IPS-18c (cell line): ENCODE results near the gene AKAP7.

Experiments used
- H3K4me3 ChIP-seq: 2 replicates; pipeline ENCODE4 v1.7.0; 2013; ENCODE audit warnings: low read depth, mild to moderate bottlenecking, low read length, moderate library complexity; ENCODE audit not compliant: insufficient read depth
- H3K9me3 ChIP-seq: one replicate; pipeline ENCODE4 v1.6.1; 2013; ENCODE audit warnings: mild to moderate bottlenecking, low read length, moderate library complexity; ENCODE audit not compliant: control insufficient read depth, insufficient read depth

The AKAP7 gene

DNA sequence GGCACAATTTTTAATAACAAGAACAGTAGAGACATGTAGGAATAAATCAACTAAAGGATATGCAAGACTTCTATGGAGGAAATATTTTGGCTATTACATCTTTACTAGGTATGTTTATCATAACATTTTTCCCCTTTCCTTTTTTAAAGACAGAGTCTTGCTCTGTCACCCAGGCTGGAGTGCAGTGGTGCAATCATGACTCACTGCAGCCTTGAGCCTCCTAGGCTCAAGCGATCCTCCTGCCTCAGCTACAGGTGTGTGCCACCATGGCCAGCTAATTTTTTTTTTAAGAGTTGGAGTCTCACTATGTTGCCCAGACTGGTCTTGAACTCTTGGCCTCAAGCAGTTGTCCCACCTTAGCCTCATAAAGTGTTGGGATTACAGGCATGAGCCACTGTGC is 37.0 kb downstream of the AKAP7 start:
- no peak overlapping the region for H3K4me3 ChIP-seq
- no peaks in the 10 kb centered on the region for H3K9me3 ChIP-seq

DNA sequence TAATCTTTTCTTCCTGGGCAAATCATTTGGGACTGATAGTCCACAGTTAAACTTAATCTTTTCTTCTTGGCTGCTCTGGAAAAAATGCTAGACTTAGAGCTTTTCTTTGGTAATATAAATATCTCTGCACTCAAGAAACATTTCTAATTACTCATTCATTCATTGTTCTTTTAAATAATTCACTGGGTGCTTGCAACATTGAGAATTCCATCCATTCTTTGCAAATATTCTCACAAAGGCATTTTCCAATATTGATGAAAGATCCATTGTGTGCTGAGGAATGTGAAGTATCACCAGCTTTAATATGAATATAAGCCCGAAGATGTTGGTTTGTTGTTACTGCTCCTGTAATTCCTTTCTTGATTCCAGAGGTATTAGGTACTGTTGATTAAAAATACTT is 38.4 kb downstream of the AKAP7 start:
- Histone ChIP-seq H3K4me3 (no peak overlapping the region), H3K9me3 (no peaks in the 10 kb centered on the region)

GRCh38 chr6:131175564-131175963 is 40.3 kb downstream of the AKAP7 start:
- no peaks in the 10 kb centered on the region for H3K9me3 ChIP-seq
- no peak overlapping the region for H3K4me3 ChIP-seq

GRCh38 chr6:131177996-131178395 is 42.7 kb downstream of the AKAP7 start:
- H3K4me3 ChIP-seq: no peak overlapping the region
- no peaks in the 10 kb centered on the region for H3K9me3 ChIP-seq

DNA sequence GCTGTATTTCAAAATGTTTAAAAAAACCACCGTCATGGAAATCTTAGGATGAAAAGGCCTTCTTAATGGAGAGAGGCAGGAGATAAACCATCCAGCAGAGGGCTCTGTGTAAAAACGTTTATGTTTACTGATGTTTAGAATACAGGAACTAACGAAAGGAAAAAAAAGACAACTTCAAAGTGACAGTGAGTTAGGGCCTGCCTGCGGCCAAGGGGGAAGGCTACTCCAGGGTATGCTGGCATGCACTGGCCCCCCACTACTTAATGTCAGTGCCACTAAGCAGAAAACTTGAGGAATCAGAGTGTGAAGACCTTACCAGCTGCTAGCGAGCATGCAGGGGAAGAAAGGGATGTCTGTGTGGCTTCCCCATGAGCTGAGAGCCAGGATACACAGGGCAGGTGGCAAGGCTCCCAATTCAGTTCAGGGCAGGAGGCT is 47.7 kb downstream of the AKAP7 start:
- H3K9me3 ChIP-seq: no peaks in the 10 kb centered on the region
- H3K4me3 ChIP-seq: no peak overlapping the region

- H3K4me3 ChIP-seq: no peak overlapping the region
- no peaks in the 10 kb centered on the region for H3K9me3 ChIP-seq
Observed at GRCh38 chr6:131183427-131184095, 48.3 kb downstream of the AKAP7 start.

DNA sequence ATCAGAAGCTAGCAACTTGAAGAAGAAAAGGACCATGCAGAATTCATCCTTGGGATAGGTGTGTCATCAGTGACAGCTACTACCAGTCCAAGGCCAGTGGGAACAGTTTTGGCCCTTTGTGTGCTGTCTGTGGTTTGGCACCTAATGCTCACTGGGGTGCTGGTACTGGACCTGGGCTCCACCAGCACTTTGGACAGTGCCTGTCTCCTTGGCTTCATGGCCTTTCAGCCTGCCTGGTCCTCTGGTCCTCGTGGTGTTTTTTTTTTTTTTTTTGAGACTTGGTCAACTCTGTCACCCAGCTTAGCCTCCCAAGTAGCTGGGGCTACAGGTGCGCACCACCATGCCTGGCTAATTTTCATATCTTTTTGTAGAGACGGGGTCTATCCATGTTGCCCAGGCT is 56.3 kb downstream of the AKAP7 start:
- no peak overlapping the region for H3K4me3 ChIP-seq
- H3K9me3 ChIP-seq: no peaks in the 10 kb centered on the region

DNA sequence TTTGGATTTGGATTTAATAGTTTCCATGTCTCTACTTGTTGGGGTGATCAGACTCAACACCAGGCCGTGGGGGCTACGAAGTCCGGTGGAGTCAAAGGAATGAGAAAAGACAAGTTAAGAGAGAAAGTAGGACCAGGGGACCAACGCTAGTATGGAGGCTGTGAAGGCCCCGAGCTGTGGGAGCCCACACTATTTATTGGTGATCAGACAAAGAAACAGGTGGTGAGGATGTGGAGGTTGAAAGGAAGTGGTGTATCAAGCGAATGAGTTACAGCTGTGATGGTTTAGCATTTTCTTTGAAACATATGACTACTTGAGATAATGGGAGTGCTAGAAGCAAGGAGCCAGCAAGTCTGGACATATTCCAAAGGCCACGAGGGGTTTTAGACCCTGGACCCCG is 62.4 kb downstream of the AKAP7 start:
- Histone ChIP-seq H3K9me3 (no peaks in the 10 kb centered on the region), H3K4me3 (no peak overlapping the region)

GRCh38 chr6:131199568-131200272 is 64.5 kb downstream of the AKAP7 start:
- Histone ChIP-seq H3K9me3 (no peaks in the 10 kb centered on the region), H3K4me3 (no peak overlapping the region)

GRCh38 chr6:131205481-131206244 is 70.4 kb downstream of the AKAP7 start:
- no peaks in the 10 kb centered on the region for H3K9me3 ChIP-seq
- H3K4me3 ChIP-seq: no peak overlapping the region

- Histone ChIP-seq H3K4me3 (no peak overlapping the region), H3K9me3 (no peaks in the 10 kb centered on the region)
Observed at GRCh38 chr6:131206463-131207251, 71.4 kb downstream of the AKAP7 start.

DNA sequence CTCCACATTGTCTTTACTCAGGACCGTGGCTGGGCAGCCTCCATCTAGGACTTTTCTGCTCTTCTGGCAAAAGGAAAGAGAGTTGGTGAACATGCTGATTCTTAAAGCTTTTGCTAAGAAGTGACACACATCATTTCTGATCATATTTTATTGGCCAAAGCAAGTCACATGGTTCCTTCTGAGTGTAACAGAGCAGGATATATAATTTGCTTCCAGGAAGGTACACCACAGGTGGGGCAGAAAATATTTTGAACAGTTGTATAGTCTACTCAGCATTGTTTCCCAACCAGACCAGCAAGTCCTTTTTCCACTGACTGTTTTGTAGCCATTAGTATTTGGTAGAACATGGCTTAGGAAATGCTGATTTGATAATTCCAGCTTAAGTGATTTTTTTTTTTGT is 73.5 kb downstream of the AKAP7 start:
- Histone ChIP-seq H3K4me3 (no peak overlapping the region), H3K9me3 (no peaks in the 10 kb centered on the region)

- no peaks in the 10 kb centered on the region for H3K9me3 ChIP-seq
Observed at GRCh38 chr6:131210469-131210868, 75.2 kb downstream of the AKAP7 start.

GRCh38 chr6:131212024-131212423 is 76.8 kb downstream of the AKAP7 start:
- H3K4me3 ChIP-seq: no peak overlapping the region
- no peaks in the 10 kb centered on the region for H3K9me3 ChIP-seq

More at GRCh38 chr6:131210469-131210868, 75.2 kb downstream of the AKAP7 start:
- no peak overlapping the region for H3K4me3 ChIP-seq

DNA sequence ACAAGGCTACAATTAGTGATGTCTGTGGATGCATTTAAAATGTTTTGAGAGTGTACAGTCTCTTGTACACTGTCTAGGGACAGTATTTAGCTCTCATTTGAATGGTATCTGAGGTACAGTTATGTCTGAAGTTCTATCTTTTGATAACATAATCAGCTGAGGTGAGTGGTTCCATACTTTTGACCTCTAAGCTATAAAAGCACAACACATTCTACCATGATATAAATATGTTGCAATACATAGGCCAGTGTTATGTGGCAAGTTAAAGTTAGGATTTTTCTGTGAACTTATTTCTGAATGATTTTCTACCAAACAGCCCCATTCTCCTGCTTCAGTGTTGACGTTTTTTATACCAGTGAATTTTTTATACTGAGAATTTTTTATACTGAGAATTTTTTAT is 77.6 kb downstream of the AKAP7 start:
- H3K4me3 ChIP-seq: no peak overlapping the region
- no peaks in the 10 kb centered on the region for H3K9me3 ChIP-seq

- Histone ChIP-seq H3K4me3 (no peak overlapping the region), H3K9me3 (no peaks in the 10 kb centered on the region)
Observed at GRCh38 chr6:131213501-131213990, 78.3 kb downstream of the AKAP7 start.

DNA sequence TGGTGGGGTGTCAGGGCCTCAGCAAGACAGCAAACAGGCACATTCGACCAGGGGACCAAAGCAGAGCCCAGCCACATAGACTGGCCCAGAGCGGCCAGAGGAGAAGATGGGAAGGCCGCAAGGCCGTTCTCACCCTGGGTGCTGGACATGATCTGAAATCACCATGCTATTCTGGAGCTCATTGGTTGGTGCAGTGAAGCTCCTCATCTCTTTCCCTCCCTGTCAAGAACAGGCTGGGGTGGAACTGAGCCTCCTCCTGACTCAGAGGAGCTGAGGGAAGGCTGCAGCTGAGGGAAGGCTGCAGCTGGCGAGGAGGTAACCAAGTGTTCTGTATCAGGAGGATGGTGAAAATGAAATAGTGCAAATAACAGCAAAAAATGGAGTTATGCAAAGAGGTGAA is 80.0 kb downstream of the AKAP7 start:
- Histone ChIP-seq H3K9me3 (no peaks in the 10 kb centered on the region), H3K4me3 (no peak overlapping the region)
